Iris pigment epithelial cell (primary cell): ENCODE data around the gene KNDC1.
A peak's percentile ranks its signal among the peaks of the same experiment; 100 is the strongest.

Source experiments
- DNase-seq: peaks from one replicate; pipeline ENCODE4 v3.0.0-alpha.2; 2011; ENCODE audit warnings: low read depth

Gene KNDC1

GRCh38 chr10:133241501-133242205 is 81.6 kb downstream of the KNDC1 start:
- no peak for DNase-seq

GRCh38 chr10:133242611-133243356 is 82.8 kb downstream of the KNDC1 start:
- peak; percentile 20 for DNase-seq

GRCh38 chr10:133243593-133243992 is 83.6 kb downstream of the KNDC1 start:
- DNase-seq = no peak

DNA sequence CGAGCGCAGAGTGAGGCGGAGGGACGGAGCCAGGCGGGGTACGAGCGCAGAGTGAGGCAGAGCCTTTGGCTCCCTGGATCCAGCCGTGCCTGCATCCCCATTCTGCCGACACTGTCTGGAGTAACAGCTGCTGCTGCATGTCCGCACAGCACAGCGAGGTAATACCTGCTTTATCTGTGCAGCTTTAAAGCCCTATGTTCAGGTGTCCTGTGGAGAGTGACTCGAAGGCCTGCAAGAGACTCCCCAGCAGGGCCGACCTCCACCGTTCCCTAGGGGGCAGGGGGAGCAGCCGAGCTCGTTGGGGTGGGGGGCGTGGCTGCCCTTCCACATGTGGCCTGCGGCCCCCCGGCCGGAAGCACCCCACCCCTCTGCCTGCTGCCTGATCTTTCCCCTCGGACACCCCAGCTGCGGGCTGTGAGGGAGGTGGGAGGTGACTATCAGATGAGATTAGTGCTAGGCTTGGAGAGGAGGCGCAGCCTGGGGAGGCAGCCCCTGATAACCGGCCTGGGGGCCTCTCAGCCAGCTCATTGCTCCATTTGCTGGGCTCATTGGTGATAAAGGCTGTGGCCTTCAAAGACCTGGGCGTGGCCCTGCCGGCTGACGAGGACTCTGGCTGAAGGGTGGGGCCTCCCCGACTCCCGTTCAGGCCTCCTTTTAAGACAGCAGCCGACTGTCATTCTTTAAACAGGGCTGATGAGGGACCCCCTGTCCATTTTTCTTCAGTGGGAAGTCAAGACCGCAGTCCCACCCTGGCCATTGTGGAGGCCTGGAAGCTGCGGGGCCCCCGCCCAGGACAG is 85.6 kb downstream of the KNDC1 start:
- DNase-seq = no peak

- no peak for DNase-seq
Measured at GRCh38 chr10:133246236-133246626, 86.2 kb downstream of the KNDC1 start.

- DNase-seq = no peak
Measured at GRCh38 chr10:133247681-133248333, 87.8 kb downstream of the KNDC1 start.

- DNase-seq = no peak
Measured at GRCh38 chr10:133248334-133248715, 88.3 kb downstream of the KNDC1 start.

- no peak for DNase-seq
Measured at GRCh38 chr10:133249094-133249780, 89.2 kb downstream of the KNDC1 start.

- no peak for DNase-seq
Measured at GRCh38 chr10:133249975-133250754, 90.1 kb downstream of the KNDC1 start.

DNA sequence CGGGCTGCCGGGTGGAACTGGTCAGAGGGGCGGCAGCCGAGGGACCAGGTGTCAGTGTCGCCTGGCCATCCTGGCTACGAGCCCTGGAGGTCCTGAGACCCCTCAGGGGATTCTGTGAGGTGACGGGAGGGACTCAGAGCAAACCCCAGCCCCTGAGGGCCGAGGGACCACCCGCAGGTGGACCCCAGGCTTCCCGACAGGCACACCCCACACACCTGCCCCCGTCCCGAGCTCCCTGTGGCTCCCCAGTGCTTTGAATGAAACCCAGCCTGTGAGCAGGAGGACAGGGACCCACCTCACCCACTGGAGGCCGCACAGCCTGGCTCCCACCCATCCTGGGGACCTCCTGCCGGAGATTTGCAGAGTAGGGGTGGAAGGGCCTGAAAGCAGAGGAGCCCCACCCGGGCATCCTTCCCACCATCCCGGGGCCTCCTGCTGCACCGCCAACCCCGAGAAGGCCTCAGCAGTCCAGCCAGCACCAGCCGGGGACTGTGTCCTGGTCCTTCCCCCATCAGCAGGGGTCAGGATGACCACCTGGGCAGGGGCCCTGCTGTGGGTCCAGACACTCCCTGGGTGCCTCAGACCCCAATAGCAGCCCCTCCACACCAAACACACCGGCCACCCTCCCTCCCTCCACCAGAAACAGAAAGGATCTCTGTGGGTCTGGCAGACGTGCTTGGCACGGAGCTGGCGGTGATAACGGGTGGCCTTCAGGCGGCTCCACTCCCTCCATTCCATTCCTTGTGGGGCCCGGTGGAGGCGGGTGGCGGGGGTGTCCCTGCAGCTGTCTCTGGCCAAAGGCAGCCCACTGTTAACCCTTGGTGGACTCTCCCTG is 91.6 kb downstream of the KNDC1 start:
- no peak for DNase-seq

GRCh38 chr10:133252223-133252552 is 92.2 kb downstream of the KNDC1 start:
- DNase-seq = no peak

- DNase-seq = no peak
Measured at GRCh38 chr10:133253361-133253955, 93.4 kb downstream of the KNDC1 start.

DNA sequence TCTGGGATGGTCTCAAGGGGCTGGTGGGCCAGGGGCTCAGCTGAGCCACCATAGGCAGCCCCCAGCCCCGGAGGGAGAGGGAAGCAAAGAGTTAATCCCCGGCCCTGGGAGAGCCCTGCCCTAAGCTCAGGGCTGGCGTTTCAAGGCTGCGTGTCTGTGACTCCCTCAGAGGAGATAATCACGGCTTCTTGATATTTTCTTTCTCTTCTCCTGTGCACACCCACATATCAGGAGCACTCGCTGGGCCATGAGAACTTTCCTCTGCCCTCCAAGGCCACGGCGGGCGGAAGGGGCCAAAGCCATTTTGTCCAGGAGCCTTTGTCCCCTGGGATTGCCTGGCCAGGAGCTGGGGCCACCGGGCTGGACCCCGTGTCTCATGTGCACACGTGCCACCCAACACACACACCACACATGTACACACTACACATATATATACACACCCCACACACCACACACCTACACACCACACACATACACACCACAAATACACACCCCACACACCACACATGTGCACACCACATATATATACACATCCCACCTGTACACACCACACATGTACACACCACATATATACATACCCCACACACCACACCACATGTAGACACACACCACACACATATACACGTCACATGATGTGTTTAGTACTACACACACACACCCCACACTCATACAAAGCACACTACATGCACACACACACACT is 94.6 kb downstream of the KNDC1 start:
- DNase-seq = no peak

DNA sequence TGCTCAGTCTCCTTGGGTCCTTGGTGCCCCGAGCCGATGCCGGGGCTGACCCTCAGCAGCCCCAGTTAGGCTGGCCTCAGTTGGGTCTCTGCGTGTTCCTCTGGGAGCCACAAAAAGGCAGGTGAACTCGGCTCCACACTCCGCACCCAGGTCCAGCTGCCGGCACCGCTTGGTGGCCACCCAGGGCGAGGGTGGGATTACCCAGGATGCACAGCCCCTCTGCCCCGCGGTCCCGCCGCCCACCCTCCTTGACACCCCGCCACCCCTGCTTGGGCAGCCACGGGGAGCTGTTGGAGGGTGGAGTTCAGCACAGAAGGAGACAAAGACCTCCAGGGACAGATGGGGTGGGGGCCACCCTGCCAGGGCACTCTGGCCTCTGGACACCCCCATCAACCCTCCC is 95.3 kb downstream of the KNDC1 start:
- no peak for DNase-seq

GRCh38 chr10:133257489-133258065 is 97.6 kb downstream of the KNDC1 start:
- peak; percentile 34 for DNase-seq

DNA sequence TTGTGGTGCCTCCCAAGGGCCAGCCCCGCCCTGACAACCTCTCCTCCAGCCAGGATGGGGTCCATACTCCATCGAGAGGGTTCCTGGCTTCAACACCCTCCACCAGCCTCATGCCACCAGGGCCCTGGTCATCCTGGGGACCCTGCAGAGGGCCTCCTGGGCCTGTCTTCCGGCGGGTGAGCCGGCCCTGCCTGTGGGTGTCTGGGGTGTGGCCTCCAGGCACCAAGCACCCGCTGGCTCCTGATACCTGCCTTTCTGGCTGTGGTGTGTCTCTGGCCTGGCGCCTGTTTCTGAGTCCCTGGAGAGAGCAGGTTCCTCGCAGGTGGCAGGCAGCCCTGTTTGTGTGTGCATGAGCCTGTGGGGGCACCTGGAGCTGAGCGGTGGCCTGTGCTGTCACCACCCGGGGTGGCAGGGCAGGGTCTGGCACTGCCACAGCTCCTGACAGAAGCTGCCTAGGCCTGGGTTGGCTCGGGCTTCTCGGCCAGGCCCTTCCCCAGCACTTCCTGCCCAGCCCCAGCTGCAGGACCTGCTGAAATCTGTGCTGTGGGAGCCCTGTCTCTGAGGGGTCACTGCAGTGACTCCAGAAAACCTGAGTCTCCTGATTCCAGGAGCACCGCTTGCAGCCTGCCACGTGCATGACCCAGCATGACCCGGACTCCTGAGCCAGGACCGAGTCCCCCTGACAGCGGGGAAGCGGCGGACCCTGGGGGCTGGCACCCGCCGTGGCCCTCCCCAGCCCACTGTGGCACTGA is 98.2 kb downstream of the KNDC1 start:
- DNase-seq = no peak

GRCh38 chr10:133258818-133259601 is 99.0 kb downstream of the KNDC1 start:
- peak; percentile 99 for DNase-seq
